ENCODE results near the gene ARFGAP1.

The ARFGAP1 gene

DNA sequence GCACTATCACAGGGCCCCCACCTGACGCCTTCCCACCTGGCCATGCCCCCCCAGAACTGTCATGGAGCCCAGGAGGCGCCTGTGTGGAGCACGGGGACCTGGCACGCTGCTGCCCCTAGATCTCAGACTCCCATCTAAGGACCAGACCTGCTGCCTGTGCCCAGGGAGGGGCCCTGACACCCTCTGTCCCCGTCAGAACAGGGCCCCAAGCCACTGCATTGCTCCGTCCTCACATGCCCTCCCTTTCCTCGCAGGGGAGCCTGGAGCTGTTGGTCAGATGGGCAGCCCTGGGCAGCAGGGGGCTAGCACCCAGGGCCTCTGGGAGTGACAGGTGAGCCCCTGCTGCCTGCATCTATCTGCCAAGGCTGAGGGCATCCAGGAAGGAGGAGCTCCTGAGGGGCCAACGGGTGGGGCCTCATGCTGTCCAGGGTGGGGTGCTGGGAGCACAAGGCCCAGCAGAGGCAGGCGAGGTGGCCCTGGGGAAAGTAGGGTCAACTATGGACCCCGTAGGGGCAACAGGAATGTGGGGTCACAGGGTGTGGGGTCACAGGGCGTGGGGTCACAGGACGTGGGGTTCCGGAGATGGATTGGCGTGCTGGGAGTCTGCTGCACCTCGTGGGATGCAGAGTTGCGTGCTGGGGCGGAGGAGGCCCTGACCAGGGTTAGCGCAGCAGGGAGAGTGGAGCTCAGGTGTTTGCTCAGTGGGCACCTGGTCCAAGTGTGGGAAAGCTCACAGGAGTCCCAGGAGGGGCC lies 56.9 kb downstream of the ARFGAP1 start:
- H3K4me1 ChIP-seq (ENCODE audit: insufficient read depth, insufficient read length), result peaks cover 6% of the 10 kb centered on the region
- H3K9me3 ChIP-seq (ENCODE audit: insufficient read depth, low read length), result peaks cover 10% of the 10 kb centered on the region; the same call in 1 of the 2 replicates
- H3K4me3 ChIP-seq (ENCODE audit: insufficient read length, low read depth), result no peak overlapping the region
- no peaks in the 10 kb centered on the region for H3K27me3 ChIP-seq (ENCODE audit: insufficient read depth, insufficient read length)
- H3K9ac ChIP-seq (ENCODE audit: insufficient read length, low read depth), result no peak overlapping the region
- no peaks in the 10 kb centered on the region for H3K36me3 ChIP-seq (ENCODE audit: insufficient read depth, insufficient read length, low read length)
- TF ChIP-seq ZNF274 (IDR thresholded peaks at IDR 0.05; ENCODE audit: low read depth, low read length), result no peak
- no peak for TF ChIP-seq SUZ12 (IDR thresholded peaks at IDR 0.05; ENCODE audit: extremely low read depth, insufficient read depth, insufficient read length)
- no peak for TF ChIP-seq YY1 (IDR thresholded peaks at IDR 0.05; ENCODE audit: insufficient read depth, insufficient read length)
- no peak for DNase-seq (ENCODE audit: low read depth, low spot score)

DNA sequence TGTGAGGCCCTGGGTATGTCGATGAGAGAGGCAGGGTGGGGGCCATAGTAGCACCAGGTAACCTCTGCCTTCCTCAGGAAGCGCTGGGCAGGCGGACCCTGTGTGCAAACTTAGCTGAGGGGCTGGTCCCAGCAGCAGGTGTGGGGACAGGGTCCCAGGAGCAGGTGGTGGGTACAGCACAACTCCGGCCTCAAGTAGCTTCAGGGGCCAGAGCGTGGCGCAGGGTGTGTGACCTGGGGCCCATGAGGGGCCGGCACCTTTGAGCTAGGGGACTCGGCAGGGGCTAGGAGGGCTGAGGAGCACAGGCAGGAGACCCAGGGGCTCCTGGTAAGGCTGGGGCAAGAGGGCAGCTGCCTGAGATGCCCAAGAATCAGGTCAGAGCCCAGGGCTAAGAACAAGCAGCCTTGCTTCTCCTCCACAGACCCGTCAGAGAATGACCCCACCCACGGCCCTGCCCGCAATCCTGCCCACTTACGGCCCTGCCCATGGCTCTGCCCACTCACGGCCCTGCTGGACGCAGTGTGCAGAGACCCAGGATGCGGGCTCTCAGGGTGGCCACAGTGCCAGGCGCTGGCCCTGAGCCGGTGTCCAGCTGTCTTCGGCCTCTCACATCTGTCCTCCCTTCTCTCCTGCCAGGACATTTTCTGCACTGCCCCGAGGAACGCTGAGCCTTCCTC lies 57.6 kb downstream of the ARFGAP1 start:
- H3K36me3 ChIP-seq (ENCODE audit: insufficient read depth, insufficient read length, low read length), result no peaks in the 10 kb centered on the region
- no peak overlapping the region for H3K9ac ChIP-seq (ENCODE audit: insufficient read length, low read depth)
- peaks cover 16% of the 10 kb centered on the region; the same call in 1 of the 2 replicates for H3K9me3 ChIP-seq (ENCODE audit: insufficient read depth, low read length)
- no peak for DNase-seq (ENCODE audit: low read depth, low spot score)
- no peaks in the 10 kb centered on the region for H3K27me3 ChIP-seq (ENCODE audit: insufficient read depth, insufficient read length)
- peaks cover 5% of the 10 kb centered on the region for H3K4me1 ChIP-seq (ENCODE audit: insufficient read depth, insufficient read length)
- TF ChIP-seq YY1 (IDR thresholded peaks at IDR 0.05; ENCODE audit: insufficient read depth, insufficient read length) (no peak), SUZ12 (IDR thresholded peaks at IDR 0.05; ENCODE audit: extremely low read depth, insufficient read depth, insufficient read length) (no peak), ZNF274 (IDR thresholded peaks at IDR 0.05; ENCODE audit: low read depth, low read length) (no peak)
- no peak overlapping the region for H3K4me3 ChIP-seq (ENCODE audit: insufficient read length, low read depth)

- TF ChIP-seq ZNF274 (IDR thresholded peaks at IDR 0.05; ENCODE audit: low read depth, low read length), result no peak
- no peak for TF ChIP-seq SUZ12 (IDR thresholded peaks at IDR 0.05; ENCODE audit: extremely low read depth, insufficient read depth, insufficient read length)
- TF ChIP-seq YY1 (IDR thresholded peaks at IDR 0.05; ENCODE audit: insufficient read depth, insufficient read length), result no peak
- no peaks in the 10 kb centered on the region for H3K36me3 ChIP-seq (ENCODE audit: insufficient read depth, insufficient read length, low read length)
- no peaks in the 10 kb centered on the region for H3K27me3 ChIP-seq (ENCODE audit: insufficient read depth, insufficient read length)
- peaks cover 3% of the 10 kb centered on the region for H3K4me1 ChIP-seq (ENCODE audit: insufficient read depth, insufficient read length)
- DNase-seq (ENCODE audit: low read depth, low spot score), result no peak
- no peak overlapping the region for H3K4me3 ChIP-seq (ENCODE audit: insufficient read length, low read depth)
- H3K9ac ChIP-seq (ENCODE audit: insufficient read length, low read depth), result no peak overlapping the region
- H3K9me3 ChIP-seq (ENCODE audit: insufficient read depth, low read length), result peaks cover 17% of the 10 kb centered on the region; the same call in 1 of the 2 replicates
These were observed 58.3 kb downstream of the ARFGAP1 start for GRCh38 chr20:63330940-63331339.

DNA sequence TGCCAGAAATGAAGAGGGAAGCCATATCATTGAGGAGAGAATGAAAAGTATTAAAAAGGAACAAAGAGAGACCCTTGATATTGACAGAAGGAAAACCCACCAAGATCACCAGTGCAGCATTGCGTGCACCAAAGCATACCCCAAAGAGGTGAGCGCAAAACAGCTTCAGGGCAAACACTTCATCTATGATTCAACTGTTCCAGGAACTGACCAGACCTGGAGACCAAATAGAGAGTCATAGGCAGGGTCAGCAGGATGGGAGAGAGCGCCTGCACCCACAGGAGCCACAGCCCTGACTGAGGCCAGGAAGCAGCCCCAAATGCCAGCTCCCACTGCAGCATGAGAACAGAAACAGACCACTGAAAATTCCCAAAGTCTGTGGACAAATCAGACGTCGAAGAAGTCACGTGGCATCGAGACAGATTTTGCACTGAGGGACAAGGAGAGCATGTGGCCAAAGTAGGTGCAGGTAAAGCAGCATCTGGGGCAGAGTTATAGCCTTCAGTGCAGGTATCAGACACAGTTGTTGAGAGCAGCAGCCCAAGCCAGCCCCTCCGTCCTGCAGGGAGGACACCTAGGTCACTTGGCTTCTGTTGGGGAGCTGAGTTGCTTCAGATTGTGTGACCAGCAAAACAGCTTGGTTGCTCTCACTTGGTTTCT lies 59.3 kb downstream of the ARFGAP1 start:
- Histone ChIP-seq H3K27me3 (ENCODE audit: insufficient read depth, insufficient read length) (no peaks in the 10 kb centered on the region), H3K4me1 (ENCODE audit: insufficient read depth, insufficient read length) (peaks cover 1% of the 10 kb centered on the region), H3K36me3 (ENCODE audit: insufficient read depth, insufficient read length, low read length) (no peaks in the 10 kb centered on the region), H3K9me3 (ENCODE audit: insufficient read depth, low read length) (peaks cover 17% of the 10 kb centered on the region; the same call in 1 of the 2 replicates), H3K9ac (ENCODE audit: insufficient read length, low read depth) (no peak overlapping the region), H3K4me3 (ENCODE audit: insufficient read length, low read depth) (no peak overlapping the region)
- DNase-seq (ENCODE audit: low read depth, low spot score), result no peak
- TF ChIP-seq YY1 (IDR thresholded peaks at IDR 0.05; ENCODE audit: insufficient read depth, insufficient read length) (no peak), SUZ12 (IDR thresholded peaks at IDR 0.05; ENCODE audit: extremely low read depth, insufficient read depth, insufficient read length) (no peak), ZNF274 (IDR thresholded peaks at IDR 0.05; ENCODE audit: low read depth, low read length) (no peak)

DNA sequence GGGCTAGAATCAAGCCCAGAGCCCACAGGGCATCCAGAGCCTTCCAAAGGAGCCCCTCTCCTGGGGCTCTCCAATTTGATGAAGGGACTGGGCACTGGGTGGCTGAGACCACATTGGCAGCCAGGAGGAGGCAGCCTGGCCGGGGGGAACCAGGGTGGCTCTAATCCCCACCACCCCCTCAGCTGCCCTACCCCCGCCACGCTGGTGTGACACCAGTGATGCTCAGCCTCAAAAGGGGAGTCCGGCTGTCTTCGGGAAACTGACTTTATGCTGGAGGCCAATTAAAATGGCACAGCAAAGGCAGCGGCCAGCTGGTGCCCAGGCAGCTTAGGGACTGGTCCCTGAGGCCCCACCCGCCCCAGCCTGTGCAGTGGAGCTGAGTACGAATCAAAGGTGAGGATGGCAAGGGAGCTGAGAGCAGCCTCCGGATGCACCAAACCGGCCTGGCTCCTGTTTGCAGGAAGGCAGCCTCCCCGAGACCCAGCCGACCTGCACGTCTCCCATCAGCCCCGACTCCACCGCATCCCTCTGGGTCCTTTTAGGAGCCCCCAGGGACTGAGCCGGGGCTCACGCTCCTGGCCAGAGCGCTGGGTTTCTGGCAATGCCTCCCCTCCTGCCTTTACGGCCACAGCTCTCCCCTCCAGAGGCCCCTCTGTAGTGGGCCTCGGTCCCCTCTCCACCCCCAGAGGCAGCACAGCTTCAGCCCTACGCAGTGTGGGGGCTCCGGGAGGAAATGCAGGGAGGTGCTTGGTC lies 60.1 kb downstream of the ARFGAP1 start:
- H3K4me1 ChIP-seq (ENCODE audit: insufficient read depth, insufficient read length), result peaks cover 1% of the 10 kb centered on the region
- H3K9me3 ChIP-seq (ENCODE audit: insufficient read depth, low read length), result peaks cover 17% of the 10 kb centered on the region; the same call in 1 of the 2 replicates
- no peaks in the 10 kb centered on the region for H3K36me3 ChIP-seq (ENCODE audit: insufficient read depth, insufficient read length, low read length)
- TF ChIP-seq YY1 (IDR thresholded peaks at IDR 0.05; ENCODE audit: insufficient read depth, insufficient read length), result no peak
- H3K9ac ChIP-seq (ENCODE audit: insufficient read length, low read depth), result no peak overlapping the region
- no peak overlapping the region for H3K4me3 ChIP-seq (ENCODE audit: insufficient read length, low read depth)
- H3K27me3 ChIP-seq (ENCODE audit: insufficient read depth, insufficient read length), result no peaks in the 10 kb centered on the region
- no peak for DNase-seq (ENCODE audit: low read depth, low spot score)

- peaks cover 17% of the 10 kb centered on the region; the same call in 1 of the 2 replicates for H3K9me3 ChIP-seq (ENCODE audit: insufficient read depth, low read length)
- H3K27me3 ChIP-seq (ENCODE audit: insufficient read depth, insufficient read length), result peaks cover 3% of the 10 kb centered on the region
- H3K9ac ChIP-seq (ENCODE audit: insufficient read length, low read depth), result no peak overlapping the region
- no peak overlapping the region for H3K4me3 ChIP-seq (ENCODE audit: insufficient read length, low read depth)
- DNase-seq (ENCODE audit: low read depth, low spot score), result no peak
- H3K4me1 ChIP-seq (ENCODE audit: insufficient read depth, insufficient read length), result peaks cover 1% of the 10 kb centered on the region
- TF ChIP-seq YY1 (IDR thresholded peaks at IDR 0.05; ENCODE audit: insufficient read depth, insufficient read length) (no peak), SUZ12 (IDR thresholded peaks at IDR 0.05; ENCODE audit: extremely low read depth, insufficient read depth, insufficient read length) (no peak), ZNF274 (IDR thresholded peaks at IDR 0.05; ENCODE audit: low read depth, low read length) (no peak)
- H3K36me3 ChIP-seq (ENCODE audit: insufficient read depth, insufficient read length, low read length), result no peaks in the 10 kb centered on the region
These were observed 60.7 kb downstream of the ARFGAP1 start for GRCh38 chr20:63333241-63333836.

Measured in NT2/D1 (cell line).